Measurements from ENCODE around the gene SEMA4D. TPM values are rescaled to one million over a fixed set of nuclear protein-coding genes. Genes with fewer than 3 reads are reported as not detected.
"Not testable (repeated sequence)": the region's sequence is repeated elsewhere in the genome, so short reads cannot be mapped to it uniquely, and the experiment has no call there.

SEMA4D gene
- total RNA-seq, 1 experiment from 2014 or later, result 10.5 TPM

DNA sequence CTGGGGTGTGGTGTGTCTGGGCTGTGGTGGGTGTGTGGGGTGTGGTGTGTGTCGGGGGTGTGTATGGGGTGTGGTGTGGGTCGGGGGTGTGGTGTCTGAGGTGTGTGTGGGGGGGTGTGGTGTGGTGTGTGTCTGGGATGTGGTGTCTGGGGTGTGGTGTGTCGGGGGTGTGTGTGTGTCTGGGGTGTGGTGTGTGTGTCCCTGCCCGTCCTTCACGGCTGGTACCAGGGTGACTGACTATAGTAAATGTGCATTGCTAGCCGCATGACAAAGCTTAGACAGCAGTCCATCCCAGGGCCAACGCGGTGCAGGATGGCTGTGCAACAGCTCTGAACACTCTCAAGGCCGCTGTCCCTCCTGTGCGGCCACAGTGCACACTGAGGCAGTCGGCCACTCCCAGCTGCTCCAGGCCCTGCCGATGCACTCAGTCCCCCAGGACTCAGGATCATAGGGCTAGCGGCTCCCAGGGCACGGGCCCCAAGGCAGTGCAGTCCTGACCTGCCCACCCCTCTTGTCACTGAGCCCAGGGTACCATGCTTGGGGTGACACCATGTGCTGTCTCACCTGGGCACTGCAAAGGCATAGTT is 125.6 kb downstream of the SEMA4D start:
- DNase-seq (ENCODE audit: low read depth), result peak; percentile 22

- DNase-seq (ENCODE audit: low read depth), result not testable (repeated sequence)
Measured at GRCh38 chr9:89371791-89372190, 126.1 kb downstream of the SEMA4D start.

- no peak for DNase-seq (ENCODE audit: low read depth)
Measured at GRCh38 chr9:89370593-89370992, 127.3 kb downstream of the SEMA4D start.

GRCh38 chr9:89368978-89369377 is 128.9 kb downstream of the SEMA4D start:
- no peak for DNase-seq (ENCODE audit: low read depth)

DNA sequence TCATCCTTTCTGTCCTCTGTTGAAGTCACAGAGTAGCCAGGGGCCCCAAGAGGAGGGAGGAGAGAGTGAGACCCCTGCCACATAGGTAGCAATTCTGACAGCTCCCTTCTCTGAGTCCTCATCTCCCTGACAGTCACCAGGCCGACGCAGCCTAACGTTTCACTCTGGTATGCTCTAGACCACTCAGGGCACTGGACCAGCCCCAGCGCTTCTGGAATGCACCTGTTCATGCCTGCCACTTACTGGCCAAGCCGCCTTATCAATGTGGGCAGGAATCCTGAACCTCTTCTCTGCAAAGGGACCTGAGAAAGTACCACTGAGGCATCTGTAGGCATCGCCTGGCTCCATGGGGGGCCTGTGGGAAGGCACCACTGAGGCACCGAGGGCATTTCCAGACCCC is 129.4 kb downstream of the SEMA4D start:
- no peak for DNase-seq (ENCODE audit: low read depth)

GRCh38 chr9:89367726-89368437 is 130.0 kb downstream of the SEMA4D start:
- no peak for DNase-seq (ENCODE audit: low read depth)

GRCh38 chr9:89367281-89367680 is 130.6 kb downstream of the SEMA4D start:
- DNase-seq (ENCODE audit: low read depth), result no peak

DNA sequence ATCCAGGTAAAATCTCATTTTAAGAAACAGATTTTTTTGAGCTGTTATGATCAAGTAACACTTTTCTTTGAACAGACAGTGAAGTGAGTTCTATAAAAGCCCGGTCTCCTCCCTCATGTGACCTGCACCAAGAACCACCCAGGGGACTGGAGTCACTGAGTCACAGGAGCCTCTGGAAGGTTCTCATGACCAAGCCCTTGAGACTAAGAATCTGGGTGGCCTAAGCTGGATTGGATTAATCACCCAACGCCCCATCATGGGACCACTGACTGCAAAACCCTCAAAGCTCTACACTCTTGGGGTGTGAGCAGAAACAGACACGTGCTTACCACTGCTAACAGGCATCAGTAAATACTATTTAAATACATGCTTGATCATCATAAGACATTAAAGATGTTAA is 131.2 kb downstream of the SEMA4D start:
- DNase-seq (ENCODE audit: low read depth), result peak; percentile 23

- DNase-seq (ENCODE audit: low read depth), result no peak
Measured at GRCh38 chr9:89365532-89365912, 132.4 kb downstream of the SEMA4D start.

DNA sequence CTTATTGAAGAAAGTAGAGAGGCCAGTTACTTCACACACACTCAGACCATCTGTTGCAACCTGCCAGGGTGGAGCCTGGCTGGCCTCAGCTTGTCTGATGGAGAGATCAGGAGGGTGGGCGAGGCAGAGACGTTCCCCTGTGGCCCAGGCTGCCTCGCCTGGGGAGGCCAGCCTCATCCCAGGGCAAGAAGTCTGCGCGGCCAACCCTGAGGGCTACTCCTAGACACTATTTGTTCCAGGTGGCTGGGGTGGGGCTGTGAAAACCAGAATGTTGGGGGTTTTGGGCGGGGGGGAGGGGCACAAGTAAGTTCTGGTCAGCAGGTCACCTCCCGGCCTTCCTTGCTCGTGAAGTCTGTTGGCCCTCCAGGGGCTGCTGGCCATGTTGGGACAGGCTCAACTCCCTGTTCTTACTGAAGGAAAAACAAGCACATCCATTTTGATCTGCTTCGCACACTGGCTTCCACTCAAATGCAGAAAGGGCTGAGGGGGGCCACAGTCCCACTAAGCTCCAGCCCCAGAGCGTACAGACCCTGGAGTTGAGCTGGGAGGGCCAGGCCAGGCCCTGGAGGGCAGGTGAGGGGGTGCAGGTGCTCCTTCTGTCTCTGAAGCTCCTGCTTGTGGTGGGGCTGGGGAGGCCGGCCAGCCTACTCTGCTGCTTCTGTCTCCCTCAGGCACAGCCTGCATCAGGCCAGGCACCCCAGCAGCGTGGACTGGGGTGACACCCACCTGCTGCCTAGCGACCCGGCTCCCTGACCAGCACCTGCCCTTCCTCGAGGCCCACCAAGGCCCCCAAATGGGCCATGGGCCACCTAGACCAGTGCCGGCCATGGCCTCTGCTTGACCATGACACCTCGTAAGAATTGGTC is 133.0 kb downstream of the SEMA4D start:
- DNase-seq (ENCODE audit: low read depth), result no peak

GRCh38 chr9:89363921-89364665 is 133.8 kb downstream of the SEMA4D start:
- DNase-seq (ENCODE audit: low read depth), result no peak

GRCh38 chr9:89363311-89363670 is 134.6 kb downstream of the SEMA4D start:
- no peak for DNase-seq (ENCODE audit: low read depth)

GRCh38 chr9:89362647-89363310 is 135.1 kb downstream of the SEMA4D start:
- no peak for DNase-seq (ENCODE audit: low read depth)

- no peak for DNase-seq (ENCODE audit: low read depth)
Measured at GRCh38 chr9:89361816-89362646, 135.9 kb downstream of the SEMA4D start.

DNA sequence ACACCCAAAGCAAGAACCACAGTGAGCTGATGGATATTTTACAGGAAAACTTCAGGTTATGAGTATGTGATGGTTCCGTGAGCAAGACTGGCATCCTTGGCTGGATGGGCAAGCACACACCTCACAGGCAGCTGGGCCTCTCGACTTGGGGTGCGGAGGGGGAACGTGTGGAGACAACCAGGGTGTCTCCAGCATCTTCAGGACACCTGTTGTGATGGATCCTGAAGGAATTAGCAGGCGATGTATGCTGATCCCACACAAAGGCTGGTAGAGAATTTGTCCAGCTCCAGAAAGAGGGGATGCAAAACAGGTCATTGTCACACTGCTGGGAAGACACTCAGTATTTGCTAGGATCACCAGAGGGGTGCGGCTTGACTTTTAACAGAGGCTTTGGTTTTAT is 136.9 kb downstream of the SEMA4D start:
- DNase-seq (ENCODE audit: low read depth), result no peak

GRCh38 chr9:89360465-89360864 is 137.4 kb downstream of the SEMA4D start:
- DNase-seq (ENCODE audit: low read depth), result no peak

- no peak for DNase-seq (ENCODE audit: low read depth)
Measured at GRCh38 chr9:89359751-89360261, 138.1 kb downstream of the SEMA4D start.

DNA sequence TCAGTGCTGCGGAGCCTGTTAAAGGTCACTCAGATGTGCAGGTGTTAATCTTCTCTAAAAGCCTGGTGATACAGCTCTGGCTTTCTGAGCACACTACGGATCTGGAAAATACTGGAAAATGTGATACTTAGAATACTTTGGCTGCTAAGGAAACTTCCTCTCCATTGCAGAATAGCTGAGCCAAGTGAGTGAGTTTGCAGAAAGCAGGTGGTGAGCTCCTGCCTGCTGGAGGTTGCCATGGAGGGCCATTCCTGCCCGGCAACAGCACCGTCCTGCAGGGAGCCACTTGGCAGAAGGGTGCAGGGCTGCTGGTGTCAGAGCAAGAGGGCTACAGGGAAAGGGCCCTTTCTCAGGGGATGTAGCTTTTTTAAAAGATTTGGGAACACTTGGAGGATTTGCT is 138.9 kb downstream of the SEMA4D start:
- DNase-seq (ENCODE audit: low read depth), result no peak

DNA sequence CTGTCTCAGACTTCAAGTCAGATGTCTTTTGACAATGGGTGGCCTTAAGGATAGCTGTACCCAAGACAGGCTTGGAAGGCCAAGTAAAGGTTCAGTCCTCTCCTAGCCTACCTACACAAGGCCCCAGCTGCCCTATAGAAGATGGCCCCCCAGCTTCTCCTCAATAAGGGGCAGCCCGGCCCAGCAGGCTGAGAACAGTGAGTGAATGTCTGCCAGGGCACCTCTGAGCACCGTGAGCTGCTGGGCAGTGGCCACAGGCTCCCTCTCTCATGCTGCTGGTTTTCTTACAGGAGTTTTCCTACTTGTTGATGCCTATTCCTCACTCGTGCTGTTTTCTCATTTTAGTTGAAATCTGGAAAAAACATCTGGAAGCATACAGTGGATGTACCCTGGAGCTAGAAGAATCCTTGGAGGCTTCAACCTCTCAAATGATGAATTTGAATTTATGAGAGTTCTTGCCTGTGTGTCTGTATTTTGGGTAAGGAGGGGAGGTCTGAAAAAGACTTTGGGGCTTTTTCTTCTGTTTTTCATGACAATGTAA is 139.5 kb downstream of the SEMA4D start:
- DNase-seq (ENCODE audit: low read depth), result no peak
